ENCODE data around the gene GRHL3.

The GRHL3 gene

GRCh38 chr1:24318615-24319311 is 394 bp upstream of the GRHL3 start:
- no peak for DNase-seq

DNA sequence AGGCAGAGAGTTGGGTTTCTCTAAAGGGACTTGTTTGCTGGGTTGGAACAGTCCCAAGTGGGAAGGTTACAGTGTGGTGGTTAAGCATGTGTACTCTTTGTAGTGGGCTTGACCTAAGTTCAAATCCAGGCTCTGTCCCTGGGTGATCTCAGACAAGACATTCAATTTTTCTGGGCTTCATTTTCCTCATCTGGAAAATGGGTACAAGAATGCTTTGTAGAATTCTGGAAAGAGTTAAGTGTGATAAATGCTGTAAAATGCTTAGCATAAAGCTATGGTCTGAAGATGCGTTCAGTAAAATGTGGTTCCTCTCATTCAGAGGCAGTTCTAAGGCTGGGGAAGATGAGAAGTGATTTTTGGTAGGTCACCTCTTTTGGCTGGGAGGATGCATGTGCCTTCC is 805 bp downstream of the GRHL3 start:
- DNase-seq, result no peak

- peak in 1 of 6 experiments; percentile 21 for DNase-seq
These were observed 2.0 kb downstream of the GRHL3 start for GRCh38 chr1:24321126-24321525.

DNA sequence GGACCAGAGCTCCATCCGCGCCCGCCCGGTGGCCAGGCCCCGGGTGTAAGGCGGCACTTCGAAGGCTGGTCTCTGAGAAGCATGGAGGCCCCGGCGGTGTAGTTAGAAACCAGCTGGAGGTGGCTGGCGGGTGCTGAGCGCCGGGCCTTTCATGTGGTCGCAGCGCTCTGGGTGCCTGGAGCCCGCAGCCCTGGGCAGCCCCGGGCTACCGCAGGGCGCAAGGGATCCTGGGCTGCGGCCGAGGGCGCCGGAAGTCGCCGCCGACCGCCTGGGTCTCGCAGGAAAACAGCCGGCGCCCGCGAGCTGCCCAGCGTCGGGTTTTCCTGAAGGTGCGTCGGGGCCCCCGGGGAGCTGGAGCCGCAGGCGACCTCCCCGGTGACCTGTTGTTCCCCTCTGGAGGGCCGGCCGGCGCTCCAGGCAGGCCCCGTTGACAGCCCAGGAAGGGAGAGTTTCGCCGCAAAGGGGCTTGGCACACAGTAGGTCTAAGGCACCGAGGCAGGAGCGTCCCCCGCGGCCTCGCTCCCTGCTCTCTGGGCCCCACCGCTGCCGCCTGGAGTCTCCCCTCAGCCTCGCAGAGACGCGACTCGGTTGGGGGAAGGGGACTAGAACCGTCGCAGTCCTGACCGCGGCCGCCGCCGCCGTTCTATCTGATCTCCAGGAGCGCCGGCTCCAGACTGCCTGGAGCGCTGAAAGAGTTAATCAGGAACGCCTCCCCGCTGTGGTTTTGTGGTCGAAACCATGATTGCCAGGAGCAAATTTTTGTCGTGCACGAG is 2.7 kb downstream of the GRHL3 start:
- DNase-seq, result peak; percentile 36 to 65 (median 56)

DNA sequence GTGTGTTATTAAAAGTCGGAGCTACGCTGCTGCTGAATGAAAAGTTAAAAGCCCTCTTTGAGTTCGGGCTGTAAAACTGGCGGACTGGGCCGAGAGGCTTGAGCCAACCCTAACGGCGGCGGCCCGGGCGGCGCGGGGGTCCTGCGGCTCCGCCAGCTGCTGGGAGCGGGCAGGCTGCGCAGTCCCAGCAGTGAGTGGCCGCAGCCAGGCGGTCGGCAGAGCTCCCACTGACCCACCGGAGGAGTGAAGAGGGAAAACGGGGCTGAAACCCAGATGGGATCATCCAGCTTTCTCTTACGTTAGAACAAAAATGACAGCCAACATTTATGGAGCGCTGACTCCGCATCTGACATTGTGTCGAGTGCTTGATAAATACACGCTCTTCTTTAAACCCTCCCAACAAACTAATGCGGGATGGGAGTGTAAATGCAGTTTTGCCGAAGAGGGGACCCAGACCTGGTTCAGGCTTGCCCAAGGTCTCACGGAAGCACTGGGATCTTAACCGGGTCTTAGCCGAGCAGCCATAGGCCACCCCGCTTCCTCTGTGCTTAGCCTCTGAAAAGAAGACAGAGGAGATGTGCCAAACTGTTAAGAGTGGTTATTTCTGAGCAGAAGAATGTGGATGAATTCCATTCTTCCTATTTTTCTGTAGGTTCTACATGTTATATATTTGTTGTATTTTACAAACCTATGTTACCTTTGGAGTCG is 3.5 kb downstream of the GRHL3 start:
- peak in 2 of 6 experiments; percentile 9 to 33 for DNase-seq

DNA sequence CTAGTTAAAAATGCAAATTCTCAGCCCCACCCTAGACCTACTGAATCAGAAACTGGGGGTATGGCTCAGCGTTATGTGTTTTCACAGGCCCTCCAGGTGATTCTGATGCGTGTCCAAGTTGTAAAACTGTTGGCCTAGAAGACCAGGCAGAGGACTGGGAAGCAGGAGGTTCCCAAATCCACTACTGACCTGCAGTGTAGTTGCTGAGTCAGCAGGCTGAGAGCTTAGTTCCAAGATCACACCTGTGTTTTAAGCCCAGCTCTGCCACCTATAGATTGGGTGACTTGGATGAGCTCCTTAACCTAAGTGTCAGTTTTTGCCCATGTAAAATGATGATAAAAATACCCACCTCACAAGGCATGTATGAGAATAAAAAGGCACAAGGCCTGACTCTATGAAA is 4.1 kb downstream of the GRHL3 start:
- DNase-seq, result peak in 1 of 6 experiments; percentile 4

DNA sequence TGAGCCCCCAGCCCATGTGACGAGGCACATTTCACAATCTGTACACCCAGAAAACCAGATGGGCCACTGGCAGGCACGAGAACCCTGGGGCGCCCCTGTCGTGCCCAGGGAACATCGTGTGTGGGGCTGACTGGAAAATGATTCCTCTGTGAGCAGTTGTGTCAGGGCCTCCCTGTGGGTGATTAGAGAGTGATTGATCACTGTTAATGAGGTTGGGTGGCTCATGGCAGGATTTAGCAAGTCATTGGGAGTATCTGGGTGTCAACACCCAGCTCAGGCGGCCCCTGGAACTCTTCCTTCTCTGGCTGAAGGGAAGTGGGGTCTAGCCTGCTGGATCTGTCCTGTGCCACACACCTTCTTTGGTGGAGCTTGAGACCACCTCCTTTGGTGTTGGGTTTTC is 5.7 kb downstream of the GRHL3 start:
- DNase-seq, result no peak

DNA sequence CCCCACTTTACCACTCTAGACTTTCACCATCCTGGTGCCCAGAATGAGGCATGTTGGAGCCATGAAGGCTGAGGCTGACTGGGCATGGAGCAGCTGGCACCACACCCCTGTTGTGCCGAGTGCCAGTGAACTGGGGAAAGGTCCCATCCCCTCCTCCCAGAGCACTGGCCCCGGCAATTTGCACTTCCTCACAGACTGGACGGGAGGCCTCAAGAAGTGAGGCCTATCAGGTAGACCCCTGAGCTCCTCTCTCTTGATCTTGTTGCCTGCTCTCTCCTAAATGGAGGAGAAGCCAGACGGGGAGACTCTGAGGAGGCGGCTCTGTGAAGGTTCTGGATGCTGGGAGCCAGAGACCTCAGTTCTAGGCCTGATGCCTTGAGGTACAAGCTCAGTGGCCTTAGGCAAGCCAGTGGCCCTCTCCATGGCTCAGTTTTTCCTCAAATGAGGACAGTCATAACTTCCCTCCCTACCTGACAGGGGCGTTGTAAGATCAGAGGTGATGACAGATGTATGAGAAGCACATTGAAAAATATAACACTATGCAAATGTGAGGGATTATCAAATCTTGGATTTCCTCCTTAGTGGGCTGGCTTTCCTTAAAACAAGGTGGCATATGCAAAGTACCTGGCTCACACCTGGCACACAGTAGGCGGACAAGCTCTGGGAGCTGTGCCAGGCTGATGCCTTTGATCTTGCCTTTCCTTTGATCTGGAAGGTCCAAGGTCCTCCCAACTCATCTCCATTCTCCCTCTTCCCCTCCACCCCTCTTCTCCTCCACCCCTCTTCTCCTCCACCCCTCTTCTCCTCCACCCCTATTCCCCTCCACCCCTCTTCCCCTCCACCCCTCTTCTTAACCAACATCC is 6.7 kb downstream of the GRHL3 start:
- DNase-seq, result no peak

DNA sequence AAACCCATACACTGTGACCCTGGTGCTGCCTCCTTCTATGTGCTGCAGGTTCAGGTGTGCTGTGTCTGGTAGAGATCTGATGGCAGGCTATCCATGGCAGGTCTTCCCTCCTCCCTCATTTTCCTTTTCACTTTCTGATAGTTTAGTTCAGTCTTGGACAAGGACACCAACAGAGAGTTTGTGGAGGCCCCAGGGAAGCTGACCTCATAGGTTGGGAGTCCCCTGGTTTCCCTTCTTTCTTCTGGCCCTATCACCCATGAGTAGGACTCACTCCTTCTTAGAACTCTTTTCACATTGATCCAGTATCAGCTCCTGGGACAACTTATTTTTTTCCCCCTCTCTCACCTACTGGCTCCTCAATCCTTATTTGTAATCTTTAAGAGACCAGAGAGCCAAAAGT is 8.3 kb downstream of the GRHL3 start:
- DNase-seq, result no peak

DNA sequence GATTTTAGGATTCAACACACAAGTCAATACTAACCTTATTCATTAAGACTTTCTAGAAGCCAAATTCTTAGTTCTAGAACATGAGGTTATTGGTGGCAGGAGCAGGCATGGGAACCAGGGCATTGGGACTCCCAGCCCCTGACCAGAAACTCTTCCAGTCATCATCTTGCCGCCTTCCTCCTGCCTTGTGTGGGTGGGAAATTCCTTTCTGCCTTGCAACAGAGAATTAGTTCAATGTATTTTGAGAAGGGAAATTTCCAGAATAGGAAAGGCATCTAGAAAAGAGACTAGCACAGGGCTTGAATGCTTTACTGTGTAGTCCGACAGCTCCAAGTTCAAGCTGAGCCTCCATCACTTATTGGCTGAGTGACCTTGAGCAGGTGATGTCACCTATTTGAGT is 8.7 kb downstream of the GRHL3 start:
- no peak for DNase-seq

- no peak for DNase-seq
These were observed 10.2 kb downstream of the GRHL3 start for GRCh38 chr1:24329331-24329730.

DNA sequence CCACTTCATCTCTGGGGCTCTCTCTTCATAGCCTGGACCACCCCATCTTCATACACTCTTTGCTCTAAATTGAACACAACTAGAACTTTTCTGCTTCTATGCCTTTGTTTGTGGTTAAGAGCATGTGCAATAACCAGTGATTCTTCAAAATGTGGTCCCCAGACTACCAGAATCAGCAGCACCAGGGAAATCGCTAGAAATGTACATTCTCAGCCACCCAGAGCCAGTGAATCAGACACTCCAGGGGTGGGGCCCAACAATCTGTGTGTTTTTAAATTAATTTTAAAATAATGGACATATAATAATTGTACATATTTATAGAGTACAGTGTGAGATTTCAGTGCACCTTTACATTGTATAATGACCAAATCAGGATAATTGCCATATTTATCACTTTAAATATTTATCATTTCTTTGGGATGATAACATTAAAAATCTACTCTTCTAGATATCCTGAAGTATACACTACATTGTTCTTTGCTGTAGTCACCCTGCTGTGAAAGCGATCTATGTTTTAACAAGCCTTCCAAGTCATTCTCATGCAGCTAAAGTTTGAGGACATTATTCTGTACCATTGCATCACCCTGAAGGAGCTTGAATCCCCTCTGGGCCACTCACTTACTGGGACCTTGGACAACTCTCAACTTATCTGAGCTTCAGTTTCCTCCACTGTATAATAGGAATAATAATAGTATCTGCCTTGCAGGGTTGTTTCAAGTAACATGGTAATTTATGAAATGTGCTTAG is 10.8 kb downstream of the GRHL3 start:
- no peak for DNase-seq

DNA sequence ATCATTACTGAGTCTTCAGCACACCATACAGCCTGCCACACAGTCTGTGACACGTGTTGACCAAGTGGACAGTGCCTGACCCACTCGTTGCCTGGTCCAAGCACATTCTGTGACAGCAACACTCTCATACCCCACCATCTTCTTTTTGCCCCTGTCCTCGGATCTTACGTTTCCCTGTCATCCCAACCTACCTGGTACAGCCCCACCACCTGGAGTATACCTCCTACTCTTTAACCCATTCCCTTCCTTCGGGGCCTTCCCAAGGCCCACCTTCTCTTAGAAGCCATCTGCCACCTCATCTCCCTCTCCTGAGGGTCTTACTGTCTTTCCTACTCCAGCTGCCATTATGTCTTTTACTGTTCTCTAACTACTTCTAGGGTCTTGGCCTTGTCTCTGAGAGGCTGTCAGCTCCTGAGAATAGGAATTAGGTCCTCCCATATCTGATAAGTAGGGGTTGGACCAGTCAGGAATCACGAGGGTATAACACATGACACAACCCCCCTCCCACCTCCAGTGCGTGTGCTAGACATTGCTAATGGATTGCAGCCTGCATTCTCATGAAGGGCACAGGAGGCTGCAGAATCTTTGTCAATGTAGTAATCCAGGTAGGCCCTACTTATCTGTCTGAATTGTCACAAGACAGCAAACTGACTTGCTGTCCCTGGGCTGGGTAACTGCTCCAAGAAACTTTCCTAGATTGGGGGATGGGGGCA is 13.0 kb downstream of the GRHL3 start:
- no peak for DNase-seq

DNA sequence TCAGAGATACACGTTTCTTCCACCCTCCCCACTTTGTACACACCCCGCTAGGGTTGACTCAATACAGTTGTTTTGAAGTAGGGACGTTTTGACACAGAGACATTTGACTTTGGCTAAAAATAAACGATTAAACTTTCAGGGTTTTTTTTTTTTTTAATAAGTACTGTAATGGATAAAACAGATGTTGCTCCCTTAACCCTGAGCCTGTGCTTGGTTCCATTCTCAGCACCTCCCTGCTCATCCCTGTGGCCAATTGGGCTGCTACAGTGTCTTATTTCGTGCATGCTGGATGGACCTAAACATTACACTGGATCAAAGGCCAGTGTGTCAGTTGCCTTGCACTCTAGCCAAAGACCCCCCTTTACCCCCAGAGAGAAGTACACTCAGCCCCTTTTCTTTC is 16.9 kb downstream of the GRHL3 start:
- DNase-seq, result no peak

DNA sequence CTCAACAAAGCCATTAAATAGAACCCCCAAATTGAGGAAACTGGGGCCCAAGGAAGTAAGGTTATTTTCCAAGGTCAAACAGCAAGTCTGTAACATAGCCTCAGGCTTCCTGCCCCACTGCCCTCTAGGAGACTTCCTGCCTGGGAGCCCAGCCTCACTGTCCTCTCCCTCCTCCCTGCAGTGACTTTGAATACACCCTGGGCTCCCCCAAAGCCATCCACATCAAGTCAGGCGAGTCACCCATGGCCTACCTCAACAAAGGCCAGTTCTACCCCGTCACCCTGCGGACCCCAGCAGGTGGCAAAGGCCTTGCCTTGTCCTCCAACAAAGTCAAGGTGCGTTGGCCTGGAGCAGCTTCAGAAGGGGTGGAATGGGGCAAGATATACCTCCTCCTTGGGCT is 18.3 kb downstream of the GRHL3 start:
- no peak for DNase-seq

- no peak for DNase-seq
These were observed 19.3 kb downstream of the GRHL3 start for GRCh38 chr1:24338447-24338846.

- DNase-seq, result no peak
These were observed 20.8 kb downstream of the GRHL3 start for GRCh38 chr1:24339996-24340395.

- DNase-seq, result no peak
These were observed 21.6 kb downstream of the GRHL3 start for GRCh38 chr1:24340770-24341169.

DNA sequence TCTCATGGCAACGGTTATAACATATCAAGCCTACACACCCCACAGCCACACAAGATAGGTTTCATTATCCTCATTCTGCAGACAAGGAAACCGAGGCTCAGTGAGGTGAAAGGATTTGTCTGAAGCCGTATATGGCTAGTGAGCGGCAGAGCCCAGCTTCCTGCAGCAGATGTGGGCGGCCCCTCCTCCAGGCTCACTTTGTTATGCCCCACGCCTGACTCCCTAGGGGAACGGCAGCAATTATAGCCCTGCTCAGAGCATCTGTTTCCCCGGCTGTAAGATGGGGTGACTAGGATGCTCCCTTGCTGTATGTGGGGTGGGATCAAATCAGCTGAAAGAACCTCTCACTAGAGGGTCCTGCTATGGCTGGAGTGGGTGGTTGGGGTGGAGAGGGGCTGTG is 22.1 kb downstream of the GRHL3 start:
- DNase-seq, result no peak

- no peak for DNase-seq
These were observed 24.4 kb downstream of the GRHL3 start for GRCh38 chr1:24343412-24344089.

Data from stimulated activated naive CD4-positive, alpha-beta T cell (primary cell).